Keratinocyte (primary cell): ENCODE results near the gene STAG1.
"Not testable (repeated sequence)": the region's sequence is repeated elsewhere in the genome, so short reads cannot be mapped to it uniquely, and the experiment has no call there.

Experiments used
- CTCF ChIP-seq, 3 experiments: IDR thresholded peaks in 1 of 3; conservative IDR thresholded peaks in 1 of 3; optimal IDR thresholded peaks in 1 of 3; 2 replicates in 2 of 3; 3 replicates in 1 of 3; pipeline versions ENCODE3 to v1.5.1; 2011; ENCODE audit warnings: low read length in 3 of 3, mild to moderate bottlenecking in 3 of 3, moderate library complexity in 2 of 3, control low read depth in 1 of 3, inconsistent platforms in 1 of 3; ENCODE audit not compliant: insufficient read depth in 2 of 3; ENCODE audit errors: extremely low read depth in 1 of 3
- EZH2 ChIP-seq: IDR thresholded peaks from one replicate; pipeline ENCODE4 v1.6.1; 2012; ENCODE audit warnings: inconsistent platforms, mild to moderate bottlenecking, low read length, moderate library complexity

- TF ChIP-seq CTCF (optimal IDR thresholded peaks at IDR 0.05 in 1 of 3, IDR thresholded peaks at IDR 0.05 in 1 of 3, conservative IDR thresholded peaks at IDR 0.05 in 1 of 3; ENCODE audit: extremely low read depth in 1 of 3, insufficient read depth in 2 of 3, low read length in 3 of 3); EZH2: not testable (repeated sequence)
These were observed 417.5 kb downstream of the STAG1 start for GRCh38 chr3:136334726-136335125.
